ENCODE data around the gene ZNF337.
"Not testable (repeated sequence)": the region's sequence is repeated elsewhere in the genome, so short reads cannot be mapped to it uniquely, and the experiment has no call there.

ZNF337 gene

DNA sequence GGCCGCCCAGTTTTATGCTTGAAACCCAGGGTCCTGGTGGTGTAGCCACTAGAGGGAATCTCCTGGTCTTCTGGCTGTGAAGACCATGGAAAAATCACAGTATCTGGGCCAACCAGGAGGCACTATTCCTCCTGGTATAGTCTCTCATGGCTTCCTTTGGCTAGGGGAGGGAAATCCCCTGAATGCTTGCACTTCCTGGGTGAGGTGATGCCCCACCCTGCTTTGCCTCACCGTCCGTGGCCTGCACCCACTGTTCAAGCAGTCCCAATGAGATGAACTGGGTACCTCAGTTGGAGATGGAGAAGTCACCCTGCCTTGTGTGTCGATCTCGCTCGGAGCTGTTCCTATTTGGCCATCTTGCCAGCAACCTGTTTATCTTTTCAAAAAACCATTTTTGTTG lies 10.1 kb upstream of the ZNF337 start:
- TF ChIP-seq, protein P1, sequence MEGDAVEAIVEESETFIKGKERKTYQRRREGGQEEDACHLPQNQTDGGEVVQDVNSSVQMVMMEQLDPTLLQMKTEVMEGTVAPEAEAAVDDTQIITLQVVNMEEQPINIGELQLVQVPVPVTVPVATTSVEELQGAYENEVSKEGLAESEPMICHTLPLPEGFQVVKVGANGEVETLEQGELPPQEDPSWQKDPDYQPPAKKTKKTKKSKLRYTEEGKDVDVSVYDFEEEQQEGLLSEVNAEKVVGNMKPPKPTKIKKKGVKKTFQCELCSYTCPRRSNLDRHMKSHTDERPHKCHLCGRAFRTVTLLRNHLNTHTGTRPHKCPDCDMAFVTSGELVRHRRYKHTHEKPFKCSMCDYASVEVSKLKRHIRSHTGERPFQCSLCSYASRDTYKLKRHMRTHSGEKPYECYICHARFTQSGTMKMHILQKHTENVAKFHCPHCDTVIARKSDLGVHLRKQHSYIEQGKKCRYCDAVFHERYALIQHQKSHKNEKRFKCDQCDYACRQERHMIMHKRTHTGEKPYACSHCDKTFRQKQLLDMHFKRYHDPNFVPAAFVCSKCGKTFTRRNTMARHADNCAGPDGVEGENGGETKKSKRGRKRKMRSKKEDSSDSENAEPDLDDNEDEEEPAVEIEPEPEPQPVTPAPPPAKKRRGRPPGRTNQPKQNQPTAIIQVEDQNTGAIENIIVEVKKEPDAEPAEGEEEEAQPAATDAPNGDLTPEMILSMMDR (conservative IDR thresholded peaks at IDR 0.05) = no peak
- no peak for TF ChIP-seq ZFX (IDR thresholded peaks at IDR 0.05)
- H3K27ac ChIP-seq = no peak overlapping the region

DNA sequence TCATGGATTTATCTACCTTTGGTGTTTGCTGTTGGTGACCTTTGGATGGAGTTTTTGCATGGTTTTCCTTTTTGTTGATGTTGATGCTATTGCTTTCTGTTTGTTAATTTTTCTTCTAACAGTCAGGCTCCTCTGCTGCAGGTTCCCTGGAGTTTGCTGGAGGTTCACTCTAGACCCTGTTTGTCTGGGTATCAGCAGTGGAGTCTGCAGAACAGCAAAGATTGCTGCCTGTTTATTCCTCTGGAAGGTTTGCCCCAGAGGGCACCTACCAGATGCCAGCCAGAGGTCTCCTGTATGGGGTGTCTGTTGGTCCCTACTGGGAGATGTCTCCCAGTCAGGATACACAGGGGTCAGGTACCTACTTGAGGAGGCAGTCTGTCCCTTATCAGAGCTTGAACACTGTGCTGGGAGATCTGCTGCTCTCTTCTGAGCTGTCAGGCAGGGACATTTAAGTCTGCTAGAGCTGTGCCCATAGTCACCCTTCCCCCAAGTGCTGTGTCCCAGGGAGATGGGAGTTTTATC lies 9.2 kb upstream of the ZNF337 start:
- H3K27ac ChIP-seq = no peak overlapping the region
- no peak for TF ChIP-seq ZFX (IDR thresholded peaks at IDR 0.05)
- TF ChIP-seq, protein P1 (conservative IDR thresholded peaks at IDR 0.05) = no peak

DNA sequence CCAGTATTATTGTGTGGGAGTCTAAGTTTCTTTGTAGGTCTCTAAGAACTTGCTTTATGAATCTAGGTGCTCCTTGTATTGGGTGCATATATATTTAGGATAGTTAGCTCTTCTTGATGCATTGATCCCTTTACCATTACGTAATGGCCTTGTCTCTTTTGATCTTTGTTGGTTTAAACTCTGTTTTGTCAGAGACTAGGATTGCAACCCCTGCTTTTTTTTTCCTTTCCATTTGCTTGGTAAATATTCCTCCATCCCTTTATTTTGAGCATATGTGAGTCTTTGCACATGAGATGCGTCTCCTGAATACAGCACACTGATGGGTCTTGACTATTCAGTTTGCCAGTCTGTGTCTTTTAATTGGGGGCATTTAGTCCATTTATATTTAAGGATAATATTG lies 7.7 kb upstream of the ZNF337 start:
- not testable (repeated sequence) for H3K27ac ChIP-seq

DNA sequence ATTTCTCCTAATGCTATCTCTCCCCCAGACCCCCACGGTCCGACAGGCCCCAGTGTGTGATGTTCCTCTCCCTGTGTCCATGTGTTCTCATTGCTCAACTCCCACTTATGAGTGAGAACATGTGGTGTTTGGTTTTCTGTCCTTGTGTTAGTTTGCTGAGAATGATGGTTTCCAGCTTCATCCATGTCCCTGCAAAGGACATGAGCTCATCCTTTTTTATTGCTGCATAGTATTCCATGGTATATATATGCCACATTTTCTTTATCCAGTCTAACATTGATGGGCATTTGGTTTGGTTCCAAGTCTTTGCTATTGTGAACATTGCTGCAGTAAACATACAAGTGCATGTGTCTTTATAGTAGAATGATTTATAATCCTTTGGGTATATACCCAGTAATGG lies 4.2 kb upstream of the ZNF337 start:
- H3K27ac ChIP-seq = not testable (repeated sequence)

DNA sequence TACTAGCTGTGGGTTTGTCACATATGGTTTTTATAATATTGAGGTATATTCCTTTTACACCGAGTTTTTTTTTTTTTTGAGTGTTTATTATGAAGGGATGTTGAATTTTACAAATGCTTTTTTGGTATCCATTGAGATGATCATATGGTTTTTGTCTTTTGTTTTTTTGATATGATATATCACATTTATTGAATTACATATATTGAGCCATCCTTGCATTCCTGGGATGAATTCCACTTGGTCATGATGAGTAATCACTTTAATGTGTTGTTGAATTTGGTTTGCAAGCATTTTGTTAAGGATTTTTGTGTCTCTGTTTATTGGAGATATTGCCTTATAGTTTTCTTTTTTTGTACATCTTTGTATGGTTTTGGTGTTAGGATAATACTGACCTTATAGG lies 3.3 kb upstream of the ZNF337 start:
- no peak for TF ChIP-seq ZFX (IDR thresholded peaks at IDR 0.05)
- TF ChIP-seq, protein P1 (conservative IDR thresholded peaks at IDR 0.05) = no peak
- no peak overlapping the region for H3K27ac ChIP-seq

DNA sequence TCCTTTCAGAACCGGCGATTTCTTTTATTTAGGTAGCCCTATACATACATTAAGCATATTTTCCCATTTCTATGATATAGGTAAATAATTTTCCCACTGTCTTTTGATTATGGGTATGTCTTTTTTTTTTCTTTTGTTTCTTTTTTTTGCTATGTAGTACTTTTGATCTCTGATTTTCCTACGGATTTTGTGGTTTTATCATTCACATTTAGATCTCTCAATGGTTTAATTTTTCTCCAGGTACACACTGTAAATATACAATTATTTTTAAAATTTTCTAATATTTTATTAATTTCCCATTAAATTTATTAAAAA lies 436 bp upstream of the ZNF337 start:
- no peak for TF ChIP-seq ZFX (IDR thresholded peaks at IDR 0.05)
- TF ChIP-seq, protein P1 (conservative IDR thresholded peaks at IDR 0.05) = no peak
- H3K27ac ChIP-seq = peak overlapping the region; percentile 87

DNA sequence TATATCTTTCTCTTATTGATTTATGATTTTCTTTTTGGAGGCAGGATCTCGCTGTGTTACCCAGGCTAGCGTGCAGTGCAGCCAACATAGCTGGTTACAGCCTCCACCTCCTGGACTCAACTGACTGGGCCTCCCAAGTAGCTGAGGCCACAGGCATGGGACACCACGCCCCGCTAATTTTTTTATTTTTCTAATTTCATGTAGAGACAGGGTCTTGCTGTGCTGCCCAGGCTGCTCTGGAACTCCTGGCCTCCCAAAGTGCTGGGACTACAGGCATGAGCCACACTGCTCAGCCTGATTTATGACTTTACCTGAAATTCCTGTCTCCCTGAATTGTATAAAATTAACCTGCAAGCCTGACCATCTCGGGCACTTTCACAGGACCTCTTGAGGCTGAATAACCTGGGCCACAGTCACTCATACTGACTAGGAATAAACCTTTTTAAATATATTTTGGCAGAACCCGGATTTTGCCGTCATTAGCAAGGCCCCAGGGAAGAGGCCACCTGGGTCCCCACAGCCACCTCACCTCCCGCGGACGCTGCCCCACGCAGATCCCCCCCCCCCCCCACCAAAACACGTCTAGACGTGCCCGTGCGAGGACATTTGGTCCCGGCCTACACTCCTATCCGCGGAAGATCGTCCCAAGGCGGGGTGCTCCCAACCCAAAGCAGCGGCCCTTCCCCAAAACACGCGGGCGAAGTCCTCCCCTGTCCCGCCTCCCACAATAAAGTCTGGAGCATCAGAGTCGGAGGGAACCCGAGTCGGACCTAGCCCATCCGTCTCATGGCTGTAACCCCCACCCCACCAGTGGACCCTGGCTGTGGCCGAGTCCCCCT lies 902 bp downstream of the ZNF337 start:
- peak overlapping the region; percentile 87 for H3K27ac ChIP-seq
- TF ChIP-seq, protein P1 (conservative IDR thresholded peaks at IDR 0.05) = no peak

DNA sequence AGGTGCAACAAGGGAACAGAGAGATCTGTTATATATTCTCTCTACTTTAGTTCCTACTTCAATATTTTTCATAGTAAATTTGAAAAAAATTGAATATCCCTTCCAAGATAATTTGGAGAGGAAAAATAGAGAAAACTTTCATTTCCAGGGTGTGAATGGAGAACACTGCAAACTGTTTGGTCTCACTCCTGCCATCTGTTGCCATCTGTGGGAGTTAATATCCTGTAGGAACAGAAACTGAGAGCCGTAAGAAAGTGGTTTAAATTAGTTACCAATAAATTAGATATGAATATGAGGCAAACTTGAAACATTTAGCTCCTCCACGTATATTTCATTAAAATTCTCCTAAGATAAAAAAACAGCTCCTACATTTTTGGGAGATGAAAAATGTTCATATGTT lies 4.2 kb downstream of the ZNF337 start:
- TF ChIP-seq, protein P1 (conservative IDR thresholded peaks at IDR 0.05) = no peak
- TF ChIP-seq ZFX (IDR thresholded peaks at IDR 0.05) = no peak
- H3K27ac ChIP-seq = no peak overlapping the region
